Measurements from ENCODE around the gene DPP6. TPM values are rescaled to one million over a fixed set of nuclear protein-coding genes. Genes with fewer than 3 reads are reported as not detected.

DPP6 gene
- total RNA-seq, 3 donors from 2014 or later: 0.59 to 0.98 TPM; not detected in 1

GRCh38 chr7:154913638-154914307 is 861.6 kb downstream of the DPP6 start:
- Histone ChIP-seq H3K9me3 (peaks cover 7 to 12% of the 10 kb centered on the region in 2 donors), H3K4me1 (no peaks in the 10 kb centered on the region), H3K4me3 (peak overlapping the region; percentile 32 to 58 (median 38)), H3K27me3 (peaks cover 0 to 37% of the 10 kb centered on the region in 2 donors), H3K27ac (no peak overlapping the region), H3K36me3 (no peaks in the 10 kb centered on the region)
- DNase-seq (ENCODE audit: low spot score in 2 of 2): peak; percentile 71 to 86
- no peak for TF ChIP-seq POLR2A (IDR thresholded peaks at IDR 0.05)
- TF ChIP-seq, protein P1, sequence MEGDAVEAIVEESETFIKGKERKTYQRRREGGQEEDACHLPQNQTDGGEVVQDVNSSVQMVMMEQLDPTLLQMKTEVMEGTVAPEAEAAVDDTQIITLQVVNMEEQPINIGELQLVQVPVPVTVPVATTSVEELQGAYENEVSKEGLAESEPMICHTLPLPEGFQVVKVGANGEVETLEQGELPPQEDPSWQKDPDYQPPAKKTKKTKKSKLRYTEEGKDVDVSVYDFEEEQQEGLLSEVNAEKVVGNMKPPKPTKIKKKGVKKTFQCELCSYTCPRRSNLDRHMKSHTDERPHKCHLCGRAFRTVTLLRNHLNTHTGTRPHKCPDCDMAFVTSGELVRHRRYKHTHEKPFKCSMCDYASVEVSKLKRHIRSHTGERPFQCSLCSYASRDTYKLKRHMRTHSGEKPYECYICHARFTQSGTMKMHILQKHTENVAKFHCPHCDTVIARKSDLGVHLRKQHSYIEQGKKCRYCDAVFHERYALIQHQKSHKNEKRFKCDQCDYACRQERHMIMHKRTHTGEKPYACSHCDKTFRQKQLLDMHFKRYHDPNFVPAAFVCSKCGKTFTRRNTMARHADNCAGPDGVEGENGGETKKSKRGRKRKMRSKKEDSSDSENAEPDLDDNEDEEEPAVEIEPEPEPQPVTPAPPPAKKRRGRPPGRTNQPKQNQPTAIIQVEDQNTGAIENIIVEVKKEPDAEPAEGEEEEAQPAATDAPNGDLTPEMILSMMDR (IDR thresholded peaks at IDR 0.05): peak; percentile 57 to 75 (median 67)
- intact Hi-C loops (cut with DNase I; ENCODE audit: low total_unique reads): no loop called here

DNA sequence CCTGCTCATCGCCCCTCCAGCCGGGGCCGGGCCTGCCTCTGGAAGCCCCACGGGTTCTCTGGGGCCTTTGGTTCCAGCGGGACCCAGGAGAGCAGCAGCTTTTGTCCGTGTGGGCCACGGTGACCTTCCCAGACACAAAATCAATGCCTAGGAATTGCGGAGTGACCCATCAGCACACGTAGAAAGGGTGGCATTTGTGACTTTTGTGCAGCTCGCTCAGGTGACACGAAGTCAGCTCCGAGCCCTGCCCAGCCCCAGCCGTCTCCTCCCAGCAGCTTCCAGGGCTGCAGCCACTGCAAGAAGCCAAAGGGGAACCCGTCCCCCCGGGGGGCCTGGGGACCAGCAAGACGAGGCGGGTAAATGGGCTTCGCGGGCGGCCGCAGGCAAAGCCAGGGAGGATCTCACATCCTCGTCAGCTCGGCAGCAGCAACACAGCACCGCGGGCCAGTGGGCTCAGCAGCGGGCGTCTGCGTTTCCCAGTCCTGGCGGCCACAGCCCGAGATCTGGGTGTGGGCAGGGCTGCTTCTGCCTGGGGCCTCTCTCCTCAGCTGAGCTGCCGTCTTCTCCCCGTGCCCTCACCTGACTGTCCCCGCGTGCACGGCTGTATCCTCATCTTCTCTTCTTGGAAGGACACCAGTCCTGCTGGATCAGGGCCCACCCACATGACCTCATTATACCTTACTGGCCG is 862.3 kb downstream of the DPP6 start:
- intact Hi-C loops (cut with DNase I; ENCODE audit: low total_unique reads): no loop called here
- TF ChIP-seq POLR2AphosphoS5 (IDR thresholded peaks at IDR 0.05) (no peak), POLR2A (IDR thresholded peaks at IDR 0.05) (no peak)
- TF ChIP-seq, protein P1 (IDR thresholded peaks at IDR 0.05): no peak
- Histone ChIP-seq H3K9me3 (peaks cover 7 to 12% of the 10 kb centered on the region in 2 donors), H3K4me3 (peak overlapping the region; percentile 32 to 58 (median 38)), H3K4me1 (no peaks in the 10 kb centered on the region), H3K27ac (no peak overlapping the region), H3K36me3 (no peaks in the 10 kb centered on the region), H3K27me3 (peaks cover 0 to 30% of the 10 kb centered on the region in 2 donors)
- DNase-seq (ENCODE audit: low spot score in 2 of 2): no peak

DNA sequence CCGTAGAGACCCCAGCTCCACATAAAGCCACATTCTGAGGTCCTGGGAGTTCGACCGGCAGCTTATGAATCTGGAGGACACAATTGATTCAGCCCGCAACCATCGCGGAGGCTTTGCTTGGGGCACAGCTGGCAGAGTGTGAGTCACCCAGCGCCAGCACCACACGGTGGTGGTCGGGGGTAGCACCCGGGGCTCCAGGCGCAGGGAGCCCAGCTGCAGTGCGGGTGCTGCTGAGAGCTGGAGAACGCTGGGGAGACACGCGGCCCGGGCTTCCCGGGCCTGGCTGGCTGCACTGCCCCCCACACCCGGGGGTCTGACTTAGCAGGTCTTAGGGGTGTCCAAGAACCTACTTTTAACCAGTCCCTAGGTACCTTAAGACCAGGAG is 862.8 kb downstream of the DPP6 start:
- intact Hi-C loops (cut with DNase I; ENCODE audit: low total_unique reads): no loop called here
- TF ChIP-seq, protein P1 (IDR thresholded peaks at IDR 0.05): no peak
- TF ChIP-seq POLR2A (IDR thresholded peaks at IDR 0.05) (no peak), POLR2AphosphoS5 (IDR thresholded peaks at IDR 0.05) (no peak)
- H3K4me1 ChIP-seq: no peaks in the 10 kb centered on the region

DNA sequence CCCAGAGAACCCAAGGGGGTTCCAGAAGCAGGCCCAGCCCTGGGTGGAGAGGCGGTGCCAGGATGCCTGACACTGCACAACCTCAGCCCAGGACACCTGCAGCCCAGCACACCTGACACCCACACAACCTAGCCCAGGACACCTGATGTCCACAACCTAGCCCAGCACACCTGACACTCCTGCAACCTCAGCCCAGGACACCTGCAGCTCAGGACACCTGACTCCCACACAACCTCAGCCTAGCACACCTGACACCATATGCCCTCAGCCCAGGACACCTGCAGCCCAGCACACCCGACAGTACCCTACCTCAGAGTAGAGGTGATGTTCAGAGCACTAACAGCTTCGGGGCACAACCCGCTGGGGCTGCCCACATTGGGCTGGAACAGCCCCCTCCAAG is 863.4 kb downstream of the DPP6 start:
- no peak for TF ChIP-seq POLR2A (IDR thresholded peaks at IDR 0.05)
- TF ChIP-seq, protein P1 (IDR thresholded peaks at IDR 0.05): no peak
- no peaks in the 10 kb centered on the region for H3K36me3 ChIP-seq
- H3K4me1 ChIP-seq: no peaks in the 10 kb centered on the region
- H3K9me3 ChIP-seq: peaks cover 7 to 9% of the 10 kb centered on the region in 2 donors
- no peak overlapping the region for H3K4me3 ChIP-seq
- H3K27ac ChIP-seq: no peak overlapping the region
- DNase-seq (ENCODE audit: low spot score in 2 of 2): no peak
- H3K27me3 ChIP-seq: peaks cover 0 to 20% of the 10 kb centered on the region in 2 donors
- intact Hi-C loops (cut with DNase I; ENCODE audit: low total_unique reads): no loop called here

More for the DNA sequence above, 862.8 kb downstream of the DPP6 start:
- H3K4me3 ChIP-seq: no peak overlapping the region
- peaks cover 7 to 12% of the 10 kb centered on the region in 2 donors for H3K9me3 ChIP-seq
- H3K27me3 ChIP-seq: peaks cover 0 to 25% of the 10 kb centered on the region in 2 donors
- no peak overlapping the region for H3K27ac ChIP-seq
- H3K36me3 ChIP-seq: no peaks in the 10 kb centered on the region
- DNase-seq (ENCODE audit: low spot score in 2 of 2): no peak

GRCh38 chr7:154916381-154916780 is 864.2 kb downstream of the DPP6 start:
- no peak overlapping the region for H3K27ac ChIP-seq
- TF ChIP-seq, protein P1 (IDR thresholded peaks at IDR 0.05): no peak
- TF ChIP-seq POLR2AphosphoS5 (IDR thresholded peaks at IDR 0.05) (no peak), POLR2A (IDR thresholded peaks at IDR 0.05) (no peak)
- H3K27me3 ChIP-seq: peaks cover 0 to 20% of the 10 kb centered on the region in 2 donors
- no peaks in the 10 kb centered on the region for H3K4me1 ChIP-seq
- no peak for DNase-seq (ENCODE audit: low spot score in 2 of 2)
- H3K9me3 ChIP-seq: peaks cover under 1 to 1% of the 10 kb centered on the region in 2 donors
- intact Hi-C loops (cut with DNase I; ENCODE audit: low total_unique reads): no loop called here
- no peaks in the 10 kb centered on the region for H3K36me3 ChIP-seq
- H3K4me3 ChIP-seq: no peak overlapping the region
